ENCODE measurements around the gene TPH2. TPM values are rescaled to one million over a fixed set of nuclear protein-coding genes. Genes with fewer than 3 reads are reported as not detected.
A peak's percentile ranks its signal among the peaks of the same experiment; 100 is the strongest.

TPH2 gene
- total RNA-seq, 1 donor from 2014 or later, result not detected

- no peak for TF ChIP-seq CTCF (IDR thresholded peaks at IDR 0.05)
- no peak for TF ChIP-seq EZH2 (IDR thresholded peaks at IDR 0.05)
- no peak for TF ChIP-seq EZH2phosphoT487 (IDR thresholded peaks at IDR 0.05)
- Mint-ChIP-seq H3K36me3 (peaks cover 4% of the 10 kb centered on the region), H3K9me3 (peaks cover 8% of the 10 kb centered on the region), H3K4me1 (peaks cover 51% of the 10 kb centered on the region), H3K27me3 (ENCODE audit: insufficient read depth, low read depth) (peaks cover 10% of the 10 kb centered on the region), H3K4me3 (no peak overlapping the region), H3K27ac (peak overlapping the region; percentile 48)
- Histone ChIP-seq H3K9ac (no peak overlapping the region), H2AFZ (replicated peaks) (no peak overlapping the region), H3K36me3 (no peaks in the 10 kb centered on the region), H3K27ac (no peak overlapping the region), H4K20me1 (ENCODE audit: low read depth) (no peaks in the 10 kb centered on the region), H3K9me3 (ENCODE audit: low read depth) (no peaks in the 10 kb centered on the region), H3K79me2 (ENCODE audit: low read depth) (no peaks in the 10 kb centered on the region), H3K4me3 (no peak overlapping the region), H3K4me1 (peaks cover 44% of the 10 kb centered on the region), H3K27me3 (no peaks in the 10 kb centered on the region), H3F3A (ENCODE audit: low read depth) (peaks cover 33% of the 10 kb centered on the region), H3K4me2 (no peak overlapping the region)
- DNase-seq (ENCODE audit: low spot score), result no peak
Observed at GRCh38 chr12:71945883-71946282, 7.2 kb downstream of the TPH2 start.

- no peaks in the 10 kb centered on the region for H3K27me3 ChIP-seq
- Mint-ChIP-seq H3K27me3 (ENCODE audit: insufficient read depth, low read depth) (peaks cover 10% of the 10 kb centered on the region), H3K4me1 (peaks cover 52% of the 10 kb centered on the region), H3K4me3 (peak overlapping the region; percentile 59), H3K27ac (peak overlapping the region; percentile 98), H3K36me3 (peaks cover 4% of the 10 kb centered on the region), H3K9me3 (peaks cover 12% of the 10 kb centered on the region)
- H3K4me3 ChIP-seq, result no peak overlapping the region
- peaks cover 44% of the 10 kb centered on the region for H3K4me1 ChIP-seq
- peak overlapping the region; percentile 72 for H3K4me2 ChIP-seq
- H3K27ac ChIP-seq, result peak overlapping the region; percentile 79
- no peaks in the 10 kb centered on the region for H4K20me1 ChIP-seq (ENCODE audit: low read depth)
- TF ChIP-seq CTCF (IDR thresholded peaks at IDR 0.05), result no peak
- TF ChIP-seq EZH2phosphoT487 (IDR thresholded peaks at IDR 0.05), result peak; percentile 45
- H2AFZ ChIP-seq (replicated peaks), result no peak overlapping the region
- H3K79me2 ChIP-seq (ENCODE audit: low read depth), result no peaks in the 10 kb centered on the region
- no peak overlapping the region for H3K9ac ChIP-seq
- H3K36me3 ChIP-seq, result no peaks in the 10 kb centered on the region
- H3F3A ChIP-seq (ENCODE audit: low read depth), result peaks cover 33% of the 10 kb centered on the region
- H3K9me3 ChIP-seq (ENCODE audit: low read depth), result no peaks in the 10 kb centered on the region
- peak; percentile 89 for DNase-seq (ENCODE audit: low spot score)
Observed at GRCh38 chr12:71947645-71948105, 9.0 kb downstream of the TPH2 start.

- Histone ChIP-seq H3K27me3 (no peaks in the 10 kb centered on the region), H3K27ac (peak overlapping the region; percentile 79), H3K79me2 (ENCODE audit: low read depth) (no peaks in the 10 kb centered on the region), H3K9ac (no peak overlapping the region), H3K36me3 (no peaks in the 10 kb centered on the region), H3K4me1 (peaks cover 44% of the 10 kb centered on the region), H3K9me3 (ENCODE audit: low read depth) (no peaks in the 10 kb centered on the region), H4K20me1 (ENCODE audit: low read depth) (no peaks in the 10 kb centered on the region), H2AFZ (replicated peaks) (peak overlapping the region; percentile 71), H3K4me3 (peak overlapping the region; percentile 14), H3F3A (ENCODE audit: low read depth) (peaks cover 33% of the 10 kb centered on the region), H3K4me2 (peak overlapping the region; percentile 72)
- peak; percentile 22 for DNase-seq (ENCODE audit: low spot score)
- Mint-ChIP-seq H3K27me3 (ENCODE audit: insufficient read depth, low read depth) (peaks cover 10% of the 10 kb centered on the region), H3K4me3 (peak overlapping the region; percentile 39), H3K9me3 (peaks cover 12% of the 10 kb centered on the region), H3K27ac (peak overlapping the region; percentile 99), H3K36me3 (peaks cover 4% of the 10 kb centered on the region), H3K4me1 (peaks cover 52% of the 10 kb centered on the region)
- TF ChIP-seq EZH2phosphoT487 (IDR thresholded peaks at IDR 0.05), result no peak
- no peak for TF ChIP-seq CTCF (IDR thresholded peaks at IDR 0.05)
- TF ChIP-seq EZH2 (IDR thresholded peaks at IDR 0.05), result no peak
Observed at GRCh38 chr12:71948390-71948789, 9.7 kb downstream of the TPH2 start.
